Small intestine (tissue), 7 donors: Measurements from ENCODE around the gene CEACAM20. TPM values are rescaled to one million over a fixed set of nuclear protein-coding genes. Genes with fewer than 3 reads are reported as not detected.
"Not testable (repeated sequence)": the region's sequence is repeated elsewhere in the genome, so short reads cannot be mapped to it uniquely, and the experiment has no call there.

Experiments used
- DNase-seq, 2 donors: peaks; one replicate each; pipeline versions ENCODE4 v3.0.0 to v3.0.0-alpha.2; 2013
- FAIRE-seq: peaks from 2 replicates; lab custom pipeline; 2012; peaks lifted over from hg19 to GRCh38; lab: Jason Lieb, UNC
- H3K27ac ChIP-seq, 3 donors: one replicate each; pipeline ENCODE4 v1.5.1; 2013; ENCODE audit warnings: low read length in 2 of 3, mild to moderate bottlenecking in 2 of 3, control low read depth in 1 of 3, inconsistent platforms in 1 of 3, low read depth in 1 of 3, moderate library complexity in 1 of 3
- H3K27me3 ChIP-seq, 3 donors: one replicate each; pipeline ENCODE4 v1.6.1; 2013; ENCODE audit warnings: low read length in 3 of 3, inconsistent platforms in 1 of 3; ENCODE audit not compliant: control insufficient read depth in 3 of 3, insufficient read depth in 3 of 3
- H3K36me3 ChIP-seq, 3 donors: one replicate each; pipeline ENCODE4 v1.6.1; 2013; ENCODE audit warnings: low read length in 3 of 3, inconsistent platforms in 1 of 3, low read depth in 1 of 3, mild to moderate bottlenecking in 1 of 3, moderate library complexity in 1 of 3; ENCODE audit not compliant: control insufficient read depth in 3 of 3, insufficient read depth in 2 of 3
- H3K4me1 ChIP-seq, 3 donors: one replicate each; pipeline ENCODE4 v1.6.1; 2013; ENCODE audit warnings: low read length in 2 of 3, inconsistent platforms in 1 of 3, low read depth in 1 of 3, mild to moderate bottlenecking in 1 of 3, moderate library complexity in 1 of 3; ENCODE audit not compliant: control insufficient read depth in 3 of 3, insufficient read depth in 2 of 3
- H3K4me3 ChIP-seq, 3 donors: one replicate each; pipeline ENCODE4 v1.5.1; 2013; ENCODE audit warnings: low read length in 3 of 3, control low read depth in 1 of 3, inconsistent platforms in 1 of 3, low read depth in 1 of 3, mild to moderate bottlenecking in 1 of 3, moderate library complexity in 1 of 3
- H3K9me3 ChIP-seq, 2 donors: one replicate each; pipeline ENCODE4 v1.6.1; 2013; ENCODE audit warnings: low read depth in 1 of 2, low read length in 1 of 2; ENCODE audit not compliant: control insufficient read depth in 2 of 2, insufficient read depth in 1 of 2
- WGBS, 3 donors: extraction: QIAGEN DNeasy Blood & Tissue Kit; methylation state at CpG; one replicate each; pipeline ENCODE4 v1.1.7; 2013; 5-methylcytosine and 5-hydroxymethylcytosine counted together
- polyA plus RNA-seq, 4 donors: library from polyadenylated mRNA; stranded (reverse) in 3 of 4; unstranded in 1 of 4; fragments of 200-250 nt in 3 of 4; fragments of 120-200 nt in 1 of 4; gene quantifications; one replicate each; pipeline versions ENCODE4 v1.2.1 to v1.2.3, GENCODE V29; 2013
- donor health status: healthy with polysubstance abuse.
- donor health status: control.
- donor health status: control.
- donor health status: Bipolar disorder and iron deficiency.
- donor health status: healthy.

The CEACAM20 gene
- polyA plus RNA-seq, 4 donors = 0.19 to 28.4 (median 10.6) TPM

GRCh38 chr19:44499559-44499958, 29.9 kb downstream of the CEACAM20 start:
- FAIRE-seq (no peak), DNase-seq (no peak)
- no peak overlapping the region for H3K27ac ChIP-seq
- peaks cover 4 to 7% (median 5%) of the 10 kb centered on the region in 3 donors for H3K4me1 ChIP-seq
- H3K27me3 ChIP-seq = peaks cover 0 to 3% (median 0%) of the 10 kb centered on the region in 3 donors
- H3K36me3 ChIP-seq = peaks cover 17 to 43% (median 28%) of the 10 kb centered on the region in 3 donors
- H3K9me3 ChIP-seq = peaks cover 7 to 50% of the 10 kb centered on the region in 2 donors
- peak overlapping the region; percentile 57 to 84 (median 59) for H3K4me3 ChIP-seq
- WGBS, 3 donors = 19 to 37% (median 20%) methylated on average over 6 of the region's 6 CpGs

- no peak for DNase-seq
- peaks cover 4 to 7% (median 5%) of the 10 kb centered on the region in 3 donors for H3K4me1 ChIP-seq
- H3K9me3 ChIP-seq = peaks cover 7 to 55% of the 10 kb centered on the region in 2 donors
- no peak overlapping the region for H3K27ac ChIP-seq
- no peak for FAIRE-seq
- H3K4me3 ChIP-seq = no peak overlapping the region
- 96 to 98% (median 98%) methylated on average over 9 of the region's 9 CpGs for WGBS, 3 donors
- no peaks in the 10 kb centered on the region for H3K27me3 ChIP-seq
- H3K36me3 ChIP-seq = peaks cover 19 to 48% (median 33%) of the 10 kb centered on the region in 3 donors
Observed at GRCh38 chr19:44498988-44499387, 30.5 kb downstream of the CEACAM20 start.

DNA sequence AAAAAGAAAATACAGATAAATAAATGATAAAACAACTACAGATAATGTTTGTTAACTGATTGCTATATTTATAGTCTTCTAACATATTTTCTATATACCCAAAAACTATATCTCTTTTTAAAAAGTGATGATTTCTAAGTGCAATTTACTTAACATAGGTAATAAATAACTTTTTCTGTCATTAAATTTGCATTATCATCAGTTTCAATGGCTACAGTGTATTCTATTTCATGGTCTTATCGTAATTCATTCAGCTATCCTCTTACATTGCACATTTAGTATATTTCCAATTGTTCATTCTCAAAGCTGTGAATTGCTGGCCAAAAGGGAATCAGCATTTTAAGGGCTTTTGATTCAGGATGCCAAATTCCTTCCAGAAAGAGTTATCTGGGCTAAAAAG, 32.8 kb downstream of the CEACAM20 start:
- DNase-seq = no peak
- H3K9me3 ChIP-seq = peaks cover 9 to 75% of the 10 kb centered on the region in 2 donors
- no peak for FAIRE-seq
- H3K36me3 ChIP-seq = peaks cover 35 to 59% (median 52%) of the 10 kb centered on the region in 3 donors
- no peak overlapping the region for H3K27ac ChIP-seq
- 97 to 98% (median 98%) methylated on average over 1 of the region's 1 CpG for WGBS, 3 donors
- no peak overlapping the region for H3K4me3 ChIP-seq
- no peaks in the 10 kb centered on the region for H3K27me3 ChIP-seq
- H3K4me1 ChIP-seq = peaks cover 4 to 7% (median 5%) of the 10 kb centered on the region in 3 donors

DNA sequence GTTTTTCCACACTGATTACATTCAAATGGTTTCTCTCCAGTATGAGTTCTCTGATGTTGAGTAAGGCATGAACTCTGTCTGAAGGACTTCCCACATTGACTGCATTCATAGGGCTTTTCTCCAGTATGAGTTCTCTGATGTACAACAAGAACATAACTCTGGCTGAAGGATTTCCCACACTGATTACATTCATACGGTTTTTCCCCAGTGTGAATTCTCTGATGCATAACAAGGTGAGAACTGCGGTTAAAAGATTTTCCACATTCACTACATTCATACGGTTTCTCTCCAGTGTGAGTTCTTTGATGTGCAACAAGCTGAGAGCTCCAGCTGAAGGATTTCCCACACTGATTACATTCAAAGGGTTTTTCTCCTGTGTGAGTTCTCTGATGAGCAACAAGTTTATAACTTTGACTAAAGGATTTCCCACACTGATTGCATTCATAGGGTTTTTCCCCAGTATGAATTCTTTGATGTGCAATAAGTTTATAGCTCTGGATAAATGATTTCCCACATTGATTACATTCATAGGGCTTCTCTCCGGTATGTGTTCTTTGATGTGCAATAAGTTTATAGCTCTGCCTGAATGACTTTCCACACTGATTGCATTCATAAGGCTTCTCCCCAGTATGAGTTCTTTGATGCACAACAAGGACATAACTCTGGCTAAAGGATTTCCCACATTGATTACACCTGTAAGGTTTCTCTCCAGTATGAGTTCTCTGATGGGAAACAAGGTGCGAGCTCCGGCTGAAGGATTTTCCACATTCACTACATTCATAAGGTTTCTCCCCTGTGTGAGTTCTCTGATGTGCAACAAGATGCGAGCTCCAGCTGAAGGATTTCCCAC, 52.7 kb downstream of the CEACAM20 start:
- H3K9me3 ChIP-seq = peaks cover 13 to 71% of the 10 kb centered on the region in 2 donors
- no peak for FAIRE-seq
- H3K27me3 ChIP-seq = no peaks in the 10 kb centered on the region
- peak in 1 of 2 donors; percentile 26 for DNase-seq
- no peak overlapping the region for H3K27ac ChIP-seq
- H3K36me3 ChIP-seq = peaks cover 9 to 37% (median 33%) of the 10 kb centered on the region in 3 donors
- no peaks in the 10 kb centered on the region for H3K4me1 ChIP-seq
- 94 to 97% (median 97%) methylated on average over 7 of the region's 7 CpGs for WGBS, 3 donors
- H3K4me3 ChIP-seq = no peak overlapping the region

- H3K27ac ChIP-seq, H3K36me3 ChIP-seq, H3K4me3 ChIP-seq, H3K4me1 ChIP-seq, DNase-seq, FAIRE-seq, H3K27me3 ChIP-seq: not testable (repeated sequence)
- WGBS, 3 donors = 62 to 75% (median 73%) methylated on average over 5 of the region's 5 CpGs
- peaks cover 4 to 49% of the 10 kb centered on the region in 2 donors for H3K9me3 ChIP-seq
Observed at GRCh38 chr19:44468730-44469129, 60.7 kb downstream of the CEACAM20 start.

- not testable (repeated sequence) for H3K4me1 ChIP-seq, H3K27me3 ChIP-seq, H3K27ac ChIP-seq, H3K36me3 ChIP-seq, H3K4me3 ChIP-seq, DNase-seq, FAIRE-seq
- H3K9me3 ChIP-seq = peaks cover 1 to 15% of the 10 kb centered on the region in 2 donors
- 44 to 49% (median 47%) methylated on average over 3 of the region's 3 CpGs for WGBS, 3 donors
Observed at GRCh38 chr19:44462600-44463286, 66.7 kb downstream of the CEACAM20 start.

Other genes with a start within 250 kb of the CEACAM20 start
- 1 to 10 TPM; 1.8 to 7.8 (median 2.9) TPM for gene ZNF235, start 224.7 kb downstream of the CEACAM20 start, polyA plus RNA-seq
- gene ZNF112, start 173.0 kb downstream of the CEACAM20 start, polyA plus RNA-seq = 1 to 10 TPM in 3 of 4 donors, under 1 TPM in 1; 0.81 to 8.7 (median 1.9) TPM
- gene ZNF285, start 128.1 kb downstream of the CEACAM20 start, polyA plus RNA-seq = 1 to 10 TPM in 3 of 4 donors, under 1 TPM in 1; 0.54 to 5.8 (median 1.3) TPM
- 1 to 10 TPM in 3 of 4 donors, under 1 TPM in 1; 0.27 to 9.2 (median 1.8) TPM for gene ZNF229, start 81.2 kb downstream of the CEACAM20 start, polyA plus RNA-seq
- gene ZNF180, start 29.2 kb downstream of the CEACAM20 start, polyA plus RNA-seq = 10 to 100 TPM in 1 of 4 donors, 1 to 10 TPM in 3; 4.6 to 11.4 (median 6.2) TPM
- gene IGSF23, start 83.9 kb upstream of the CEACAM20 start, polyA plus RNA-seq = 10 to 100 TPM in 3 of 4 donors, 1 to 10 TPM in 1; 5.8 to 54.3 (median 17.3) TPM
- gene PVR, start 114.2 kb upstream of the CEACAM20 start, polyA plus RNA-seq = 10 to 100 TPM; 19.9 to 96.6 (median 24.1) TPM
- gene CEACAM19, start 141.8 kb upstream of the CEACAM20 start, polyA plus RNA-seq = 10 to 100 TPM in 3 of 4 donors, 1 to 10 TPM in 1; 4.3 to 53.0 (median 21.6) TPM
- gene CEACAM16, start 169.5 kb upstream of the CEACAM20 start, polyA plus RNA-seq = under 1 TPM in 1 of 4 donors, not detected in 3; 0.07 TPM
- 100 to 1,000 TPM in 2 of 4 donors, 10 to 100 TPM in 2; 48.6 to 136 (median 77.3) TPM for gene BCL3, start 219.0 kb upstream of the CEACAM20 start, polyA plus RNA-seq
- gene CBLC, start 248.2 kb upstream of the CEACAM20 start, polyA plus RNA-seq = 100 to 1,000 TPM in 2 of 4 donors, 10 to 100 TPM in 2; 54.0 to 162 (median 92.3) TPM